Stimulated activated CD8-positive, alpha-beta memory T cell treated with anti-CD3 and anti-CD28 coated beads, Interleukin-7, amount 100 ng/mL, for 1 hour (primary cell): ENCODE data around the gene ALAS1.
"Not testable (repeated sequence)": the region's sequence is repeated elsewhere in the genome, so short reads cannot be mapped to it uniquely, and the experiment has no call there.

Experiments
- DNase-seq, 2 donors: peaks; one replicate each; pipeline ENCODE4 v3.0.0-alpha.2; 2020; ENCODE audit warnings: low read depth in 2 of 2

ALAS1 gene

GRCh38 chr3:52197842-52198625, at the start of gene ALAS1:
Gene ALAS1, plus strand, starts transcription at chr3:52198160. Its CDS starts 1,082 bp downstream, at chr3:52199242.
- DNase-seq: peak; percentile 85 to 92

- DNase-seq: no peak
These were observed 48.9 kb upstream of the ALAS1 start for GRCh38 chr3:52149021-52149420.

GRCh38 chr3:52149726-52150125, 48.2 kb upstream of the ALAS1 start:
- DNase-seq: no peak

GRCh38 chr3:52150357-52150756, 47.6 kb upstream of the ALAS1 start:
- DNase-seq: no peak

GRCh38 chr3:52150860-52151259, 47.1 kb upstream of the ALAS1 start:
- DNase-seq: no peak

- not testable (repeated sequence) for DNase-seq
These were observed 46.0 kb upstream of the ALAS1 start for GRCh38 chr3:52151991-52152390.

- DNase-seq: no peak
These were observed 44.4 kb upstream of the ALAS1 start for GRCh38 chr3:52153389-52154096.

GRCh38 chr3:52154135-52155094, 43.5 kb upstream of the ALAS1 start, which contains the start of gene POC1A:
Gene POC1A, minus strand, starts transcription at chr3:52154423. Its CDS starts 51 bp downstream, at chr3:52154372.
- peak; percentile 66 to 70 for DNase-seq

GRCh38 chr3:52155912-52156311, 42.0 kb upstream of the ALAS1 start:
- no peak for DNase-seq

GRCh38 chr3:52159503-52159902, 38.5 kb upstream of the ALAS1 start:
- no peak for DNase-seq

- DNase-seq: no peak
These were observed 35.6 kb upstream of the ALAS1 start for GRCh38 chr3:52162250-52162872.

- DNase-seq: no peak
These were observed 30.7 kb upstream of the ALAS1 start for GRCh38 chr3:52167240-52167639.

- DNase-seq: not testable (repeated sequence)
These were observed 27.7 kb upstream of the ALAS1 start for GRCh38 chr3:52170217-52170616.

GRCh38 chr3:52171514-52172261, 26.3 kb upstream of the ALAS1 start:
- DNase-seq: no peak

GRCh38 chr3:52172262-52172757, 25.6 kb upstream of the ALAS1 start:
- DNase-seq: no peak

GRCh38 chr3:52173101-52173500, 24.9 kb upstream of the ALAS1 start:
- DNase-seq: no peak

- no peak for DNase-seq
These were observed 23.1 kb upstream of the ALAS1 start for GRCh38 chr3:52174896-52175295.

GRCh38 chr3:52175416-52176179, 22.4 kb upstream of the ALAS1 start:
- DNase-seq: no peak

- no peak for DNase-seq
These were observed 21.7 kb upstream of the ALAS1 start for GRCh38 chr3:52176180-52176752.
